NCI-H748 treated with DMSO at 0.1 percent for 48 hours (cell line): ENCODE data around the gene STIL.
"Not testable (repeated sequence)": the region's sequence is repeated elsewhere in the genome, so short reads cannot be mapped to it uniquely, and the experiment has no call there.

Experiments
- DNase-seq: peaks from one replicate; lab custom pipeline; 2025; lab: John Stamatoyannopoulos, UW

Gene STIL

GRCh38 chr1:47313915-47314664 lies at the start of gene STIL:
Gene STIL, minus strand, starts transcription at chr1:47314147. Its CDS starts 3,828 bp downstream, at chr1:47310319.
- DNase-seq, result peak; percentile 98

GRCh38 chr1:47362828-47363227 lies 48.9 kb upstream of the STIL start:
- no peak for DNase-seq

DNA sequence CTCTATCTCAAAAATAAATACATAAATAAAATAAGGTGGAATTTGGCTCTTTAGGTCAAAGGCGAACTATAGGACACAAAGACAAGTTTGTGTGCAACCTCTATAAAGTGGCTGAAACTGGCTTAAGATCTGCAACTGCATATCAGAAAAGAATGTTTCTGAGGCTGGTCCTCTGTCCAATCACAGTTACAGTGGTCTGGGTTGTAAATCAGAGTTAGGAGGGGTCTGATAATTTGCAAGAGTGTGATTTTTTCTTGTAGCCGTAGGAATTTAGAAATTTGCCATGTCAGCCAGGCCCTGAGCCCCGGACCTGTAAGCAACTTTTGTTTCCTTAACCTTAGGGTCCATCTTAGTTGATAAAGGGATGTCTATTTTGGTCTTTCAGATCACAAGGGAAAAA lies 47.4 kb upstream of the STIL start:
- no peak for DNase-seq

DNA sequence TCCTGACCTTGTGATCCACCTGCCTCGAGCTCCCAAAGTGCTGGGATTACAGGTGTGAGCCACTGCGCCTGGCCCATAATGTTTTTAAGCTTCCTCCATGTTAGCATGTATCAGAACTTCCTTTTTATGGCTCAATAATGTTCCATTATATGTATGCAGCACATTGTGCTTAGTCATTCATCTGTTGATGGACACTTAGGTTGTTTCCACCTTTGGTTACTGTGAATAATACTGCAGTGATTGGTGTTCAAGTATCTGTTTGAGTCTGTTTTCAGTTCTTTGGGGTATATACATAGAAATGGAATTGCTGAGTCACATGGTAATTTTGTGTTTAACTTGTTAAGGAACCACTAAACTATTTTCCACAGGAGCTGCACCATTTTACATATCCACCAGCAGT lies 37.4 kb upstream of the STIL start:
- no peak for DNase-seq

DNA sequence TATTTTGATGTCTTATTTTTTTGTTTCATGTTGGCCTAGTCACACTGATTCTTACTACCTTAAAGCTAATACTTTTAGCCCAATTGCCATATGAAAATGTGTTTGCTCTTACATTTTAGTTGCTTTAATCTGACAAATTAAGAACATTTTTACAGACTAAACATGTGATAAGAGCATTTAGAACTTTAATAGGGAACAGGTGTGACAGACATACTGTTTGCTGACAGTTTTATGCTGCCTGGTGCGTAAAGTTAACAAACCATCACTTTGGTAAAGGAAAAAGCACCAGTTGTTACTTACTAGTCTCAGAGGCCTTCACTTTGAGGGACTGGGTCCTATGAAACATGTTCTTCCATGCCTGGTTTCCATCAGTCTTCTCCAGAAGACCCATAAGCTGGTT lies 34.3 kb upstream of the STIL start:
- no peak for DNase-seq

DNA sequence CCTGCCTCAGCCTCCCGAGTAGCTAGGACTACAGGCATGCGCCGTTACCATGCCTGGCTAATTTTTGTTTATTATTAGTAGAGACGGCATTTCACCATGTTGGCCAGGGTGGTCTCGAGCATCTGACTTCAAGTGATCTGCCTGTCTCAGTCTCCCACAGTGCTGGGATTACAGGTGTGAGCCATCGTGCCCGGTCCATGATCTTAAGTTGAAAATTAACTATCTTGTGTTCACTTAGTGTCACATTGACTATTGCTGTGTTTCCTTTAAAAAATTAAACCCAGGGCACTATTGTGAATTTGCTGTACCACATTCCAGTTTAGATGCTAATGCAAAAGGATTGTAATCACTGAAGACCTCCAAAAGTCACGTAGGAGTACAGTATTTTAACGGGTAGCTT lies 33.8 kb upstream of the STIL start:
- no peak for DNase-seq

DNA sequence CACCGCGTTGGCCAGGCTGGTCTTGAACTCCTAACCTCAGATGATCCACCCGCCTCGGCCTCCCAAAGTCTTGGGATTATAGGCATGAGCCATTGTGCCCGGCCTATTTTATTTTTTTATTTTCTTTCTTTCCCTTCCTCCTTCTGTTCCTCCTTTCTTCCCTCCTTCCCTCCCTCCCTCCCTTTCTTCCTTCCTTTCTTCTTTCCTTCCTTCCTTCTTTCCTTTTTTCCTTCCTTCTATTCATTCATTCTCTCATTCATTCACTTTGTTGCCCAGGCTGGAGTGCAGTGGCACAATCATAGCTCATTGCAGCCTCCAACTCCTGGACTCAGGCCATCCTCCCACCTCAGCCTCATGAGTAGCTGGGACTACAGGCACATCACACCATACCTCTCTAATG lies 33.0 kb upstream of the STIL start:
- not testable (repeated sequence) for DNase-seq

- DNase-seq, result no peak
Observed at GRCh38 chr1:47340227-47340626, 26.3 kb upstream of the STIL start.

DNA sequence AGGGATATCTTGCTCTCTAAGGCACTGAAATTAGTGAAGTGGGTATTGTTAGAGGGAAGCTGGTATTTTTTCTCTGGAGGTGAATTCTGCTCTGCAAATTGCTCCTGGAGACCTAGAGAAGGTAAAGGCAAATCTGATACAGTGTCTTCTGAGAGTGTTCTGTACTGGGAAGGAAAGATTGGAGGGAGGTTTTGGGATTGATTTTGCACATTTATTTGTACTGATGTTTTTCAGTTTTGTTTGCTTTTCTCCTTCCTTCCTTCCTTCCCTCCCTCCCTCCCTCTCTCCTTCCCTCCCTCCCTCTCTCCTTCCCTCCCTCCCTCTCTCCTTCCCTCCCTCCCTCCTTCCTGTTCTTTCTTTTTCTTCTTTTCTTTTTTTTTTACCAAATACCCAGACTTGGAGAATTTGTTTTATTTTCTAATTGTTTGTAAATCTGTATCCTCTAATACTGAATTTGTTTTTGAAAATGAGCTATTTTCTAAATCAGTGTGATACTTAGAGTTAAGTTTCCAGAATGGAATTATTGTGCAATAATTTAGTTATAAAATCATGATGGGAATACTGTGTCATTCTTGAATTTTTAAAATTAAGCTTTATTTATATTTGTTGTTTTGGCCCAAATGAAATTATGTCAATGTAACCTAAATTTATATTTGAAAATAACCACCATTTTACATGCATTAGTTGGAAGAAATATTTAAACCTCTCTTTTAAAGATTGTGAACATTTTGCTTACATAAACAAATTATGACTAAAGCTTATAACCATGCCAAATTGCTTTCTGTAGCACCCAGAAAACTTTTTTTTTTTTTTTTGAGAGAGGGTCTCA lies 24.5 kb upstream of the STIL start:
- no peak for DNase-seq

DNA sequence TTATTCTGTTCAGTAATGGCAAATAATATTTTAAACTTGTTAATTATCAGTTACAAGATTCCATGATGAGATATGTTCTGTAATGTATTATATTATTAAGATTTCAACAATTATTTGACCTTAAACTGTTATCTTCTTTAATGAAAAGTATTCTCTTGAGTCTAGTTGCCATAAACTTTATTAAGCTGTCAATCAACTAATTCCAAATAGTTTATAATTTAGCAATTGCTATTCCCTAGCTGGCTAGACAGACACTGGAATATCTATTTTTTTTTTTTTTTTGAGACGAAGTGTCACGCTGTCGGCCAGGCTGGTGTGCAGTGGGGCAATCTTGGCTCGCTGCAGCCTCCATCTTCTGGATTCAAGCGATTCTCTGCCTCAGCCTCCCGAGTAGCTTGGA lies 23.4 kb upstream of the STIL start:
- DNase-seq, result no peak

DNA sequence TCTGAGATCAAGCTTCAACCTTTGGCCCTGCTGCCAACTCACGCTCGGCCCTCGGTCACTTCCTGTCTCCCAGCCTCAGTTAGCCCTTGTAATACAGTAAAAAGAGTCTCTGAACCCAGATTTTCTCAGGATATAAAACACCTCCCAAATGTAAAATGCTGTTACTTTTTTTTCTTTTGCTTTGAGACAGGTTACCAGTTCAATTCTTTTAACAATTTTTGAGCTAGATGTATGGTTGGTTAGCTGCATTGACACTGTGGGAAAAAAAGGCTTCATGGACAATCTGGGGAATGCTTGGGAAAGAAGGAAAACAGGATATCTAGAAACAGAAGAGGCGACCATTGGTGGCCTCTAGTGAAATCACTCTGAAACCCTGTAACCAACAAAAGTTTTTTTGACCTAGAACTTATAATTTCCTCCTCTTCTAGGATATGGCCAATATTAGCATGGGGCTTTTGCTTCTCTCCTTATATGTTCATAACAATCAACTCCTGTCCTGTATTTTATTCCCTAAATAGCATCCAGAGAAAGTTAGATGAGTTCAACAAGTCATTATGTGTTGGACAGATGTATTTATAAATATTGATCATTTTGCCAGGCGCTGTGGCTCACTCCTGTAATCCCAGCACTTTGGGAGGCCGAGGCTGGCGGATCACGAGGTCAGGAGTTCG lies 21.0 kb upstream of the STIL start:
- no peak for DNase-seq

DNA sequence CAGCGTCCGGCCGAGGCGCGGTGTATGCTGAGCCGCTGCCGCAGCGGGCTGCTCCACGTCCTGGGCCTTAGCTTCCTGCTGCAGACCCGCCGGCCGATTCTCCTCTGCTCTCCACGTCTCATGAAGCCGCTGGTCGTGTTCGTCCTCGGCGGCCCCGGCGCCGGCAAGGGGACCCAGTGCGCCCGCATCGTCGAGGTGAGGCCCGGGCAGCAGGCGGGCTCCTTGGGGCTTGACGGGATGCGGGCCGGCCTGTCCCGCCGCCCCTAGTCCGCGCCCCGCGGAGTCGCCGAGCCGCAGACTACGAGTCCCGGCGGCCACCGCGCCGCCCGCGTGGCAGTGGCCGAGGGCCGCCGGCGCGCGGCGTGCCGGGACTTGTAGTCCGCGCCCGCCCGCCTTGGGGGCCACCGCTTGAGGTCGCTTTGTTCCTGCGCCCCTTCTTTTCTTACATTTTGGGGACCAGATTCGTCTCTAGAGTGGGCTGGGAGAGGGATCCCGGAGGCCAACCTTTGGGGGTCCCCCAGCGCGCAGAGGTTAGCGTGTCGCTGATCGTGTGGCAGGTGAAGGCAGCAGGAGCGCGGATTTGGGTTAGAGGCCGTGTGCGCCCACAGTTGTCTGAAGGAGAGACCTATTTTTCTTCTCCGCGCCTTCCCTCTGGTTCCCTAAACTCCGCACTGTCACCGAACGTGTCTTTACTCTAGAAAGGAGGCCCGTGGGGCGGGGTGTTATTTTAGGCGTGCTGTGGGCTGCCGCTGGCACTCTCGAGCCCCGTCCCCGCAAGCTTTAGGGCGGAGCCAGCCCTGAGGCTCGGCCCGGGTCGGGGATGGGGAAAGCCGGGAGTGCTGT lies 20.2 kb upstream of the STIL start:
- peak; percentile 72 for DNase-seq

DNA sequence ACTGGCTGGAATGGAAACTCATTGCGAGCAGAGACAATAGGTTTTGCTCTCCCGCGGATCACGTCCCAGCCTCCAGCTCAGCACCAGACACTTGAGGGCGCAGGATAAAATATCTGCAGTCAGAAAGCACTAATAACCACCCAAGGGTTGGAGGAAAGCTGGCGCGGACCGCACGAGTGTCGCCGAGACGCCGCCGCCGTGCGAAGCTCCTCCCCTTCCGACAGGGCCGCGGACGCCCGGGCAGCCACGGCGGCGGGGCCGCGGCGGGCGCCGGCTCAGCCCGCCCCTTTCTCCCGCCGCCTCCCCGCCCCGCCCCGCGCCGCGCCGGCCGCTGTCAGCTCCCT lies 19.6 kb upstream of the STIL start, which contains the start of gene CMPK1:
TSS of gene CMPK1 (plus strand) at position 213 of the 344 bp plus-strand sequence. CDS start 156 bp downstream, outside the sequence.
- peak; percentile 85 for DNase-seq

DNA sequence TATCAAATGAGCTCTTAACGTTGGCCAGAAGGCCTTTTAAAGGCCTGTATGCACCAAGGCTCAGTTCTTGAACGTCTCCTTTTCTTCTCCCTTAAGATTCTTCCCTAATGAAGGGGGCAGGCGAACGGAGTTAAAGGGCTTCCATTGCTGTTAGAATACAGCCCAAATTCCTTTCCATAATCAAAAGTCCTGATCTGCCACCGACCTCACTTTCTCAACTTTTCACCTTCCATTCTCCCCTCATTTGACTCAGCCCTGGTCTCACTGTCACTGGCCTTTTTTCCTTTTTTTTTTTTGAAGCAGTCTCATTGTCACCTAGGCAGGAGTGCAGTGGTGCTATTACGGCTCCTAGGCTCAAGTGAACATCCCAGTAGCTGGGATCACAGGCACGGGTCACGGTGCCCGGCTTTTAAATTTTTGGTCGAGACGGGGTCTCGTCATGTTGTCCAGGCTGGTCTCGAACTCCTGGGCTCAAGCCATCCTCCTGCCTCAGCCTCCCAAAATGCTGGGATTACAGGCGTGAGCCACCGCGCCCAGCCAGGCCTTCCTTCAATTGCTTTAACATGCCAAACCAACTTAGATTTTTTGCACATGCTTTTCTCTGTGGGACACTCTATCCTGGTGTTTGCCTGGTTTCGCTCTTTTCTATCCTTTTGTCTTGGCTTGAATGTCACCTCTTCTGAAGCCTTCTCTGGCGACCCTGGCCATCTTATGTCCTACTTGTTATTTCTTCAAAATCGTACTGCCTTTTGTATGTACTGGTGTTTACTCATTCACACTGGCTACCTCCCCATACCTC lies 19.0 kb upstream of the STIL start:
- DNase-seq, result no peak

GRCh38 chr1:47331875-47332274 lies 17.9 kb upstream of the STIL start:
- no peak for DNase-seq

GRCh38 chr1:47330212-47330611 lies 16.3 kb upstream of the STIL start:
- DNase-seq, result no peak

GRCh38 chr1:47328992-47329391 lies 15.0 kb upstream of the STIL start:
- DNase-seq, result no peak

DNA sequence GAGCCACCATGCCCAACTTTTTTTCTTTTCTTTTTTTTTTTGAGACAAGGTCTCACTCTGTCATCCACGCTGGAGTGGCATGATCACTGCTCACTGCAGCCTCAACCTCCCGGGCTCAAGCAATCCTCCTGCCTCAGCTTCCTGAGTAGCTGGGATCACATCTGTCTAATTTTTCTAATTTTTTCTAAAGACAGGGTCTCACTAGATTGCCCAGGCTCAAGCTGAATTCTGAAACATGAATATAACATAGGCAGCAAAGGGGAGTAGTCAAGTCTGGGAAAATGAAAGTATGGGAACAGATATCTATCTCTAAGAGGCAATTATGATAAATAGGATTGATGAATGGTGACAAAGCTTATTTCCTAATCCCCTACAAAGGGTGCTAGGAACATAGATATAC lies 12.3 kb upstream of the STIL start:
- no peak for DNase-seq

DNA sequence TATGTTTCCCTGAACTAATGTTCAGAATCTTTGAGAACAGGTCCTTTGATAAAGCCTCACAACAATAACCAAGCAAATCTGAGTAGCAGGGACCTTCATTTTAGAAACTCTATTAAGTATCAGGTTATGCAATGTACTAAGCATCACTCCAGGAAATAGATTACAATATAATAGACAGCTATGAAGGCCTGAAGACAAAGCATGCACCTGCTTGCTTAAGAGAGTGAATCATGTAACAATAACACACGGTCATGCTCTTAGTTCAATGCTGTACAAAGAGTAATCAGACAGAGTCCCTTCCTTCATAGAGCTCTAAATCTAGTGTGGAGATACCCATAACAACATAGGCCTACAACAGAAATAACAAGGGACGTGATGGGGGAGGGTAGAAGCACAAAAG lies 11.6 kb upstream of the STIL start:
- DNase-seq, result peak; percentile 16

GRCh38 chr1:47324682-47325081 lies 10.7 kb upstream of the STIL start:
- DNase-seq, result no peak

- DNase-seq, result no peak
Observed at GRCh38 chr1:47323599-47324031, 9.7 kb upstream of the STIL start.
